ENCODE data around the gene NAPSA.

The NAPSA gene

GRCh38 chr19:50380751-50381151 lies 15.3 kb upstream of the NAPSA start:
- H3K79me2 ChIP-seq = no peaks in the 10 kb centered on the region

GRCh38 chr19:50380137-50380536 lies 14.7 kb upstream of the NAPSA start:
- peaks cover 6% of the 10 kb centered on the region for H3K4me1 ChIP-seq
- no peak overlapping the region for H2AFZ ChIP-seq
- H3K4me2 ChIP-seq (ENCODE audit: low read length) = no peak overlapping the region
- no peaks in the 10 kb centered on the region for H3K79me2 ChIP-seq
- H3K9me3 ChIP-seq (ENCODE audit: control insufficient read depth, low read length) = no peaks in the 10 kb centered on the region
- no peak overlapping the region for H3K9ac ChIP-seq
- no peak overlapping the region for H3K27ac ChIP-seq
- TF ChIP-seq CTCF (IDR thresholded peaks at IDR 0.05) = no peak
- H3K27me3 ChIP-seq (ENCODE audit: control insufficient read depth, insufficient read depth, low read length) = no peaks in the 10 kb centered on the region
- no peak overlapping the region for H3K4me3 ChIP-seq (ENCODE audit: low read depth, low read length)
- no peaks in the 10 kb centered on the region for H3K36me3 ChIP-seq (ENCODE audit: control insufficient read depth, insufficient read depth, low read length)

More at GRCh38 chr19:50380751-50381151, 15.3 kb upstream of the NAPSA start:
- H3K9ac ChIP-seq = no peak overlapping the region
- peaks cover 6% of the 10 kb centered on the region for H3K4me1 ChIP-seq
- no peak for TF ChIP-seq CTCF (IDR thresholded peaks at IDR 0.05)
- no peak overlapping the region for H3K4me3 ChIP-seq (ENCODE audit: low read depth, low read length)
- H2AFZ ChIP-seq = no peak overlapping the region
- no peak overlapping the region for H3K4me2 ChIP-seq (ENCODE audit: low read length)
- no peaks in the 10 kb centered on the region for H3K9me3 ChIP-seq (ENCODE audit: control insufficient read depth, low read length)
- no peak overlapping the region for H3K27ac ChIP-seq
- no peaks in the 10 kb centered on the region for H3K36me3 ChIP-seq (ENCODE audit: control insufficient read depth, insufficient read depth, low read length)
- no peaks in the 10 kb centered on the region for H3K27me3 ChIP-seq (ENCODE audit: control insufficient read depth, insufficient read depth, low read length)

- no peaks in the 10 kb centered on the region for H3K9me3 ChIP-seq (ENCODE audit: control insufficient read depth, low read length)
- no peak overlapping the region for H2AFZ ChIP-seq
- no peaks in the 10 kb centered on the region for H3K36me3 ChIP-seq (ENCODE audit: control insufficient read depth, insufficient read depth, low read length)
- H3K9ac ChIP-seq = no peak overlapping the region
- no peaks in the 10 kb centered on the region for H3K79me2 ChIP-seq
- H3K27ac ChIP-seq = no peak overlapping the region
- H3K4me3 ChIP-seq (ENCODE audit: low read depth, low read length) = no peak overlapping the region
- H3K4me2 ChIP-seq (ENCODE audit: low read length) = no peak overlapping the region
- H3K27me3 ChIP-seq (ENCODE audit: control insufficient read depth, insufficient read depth, low read length) = no peaks in the 10 kb centered on the region
- peaks cover 6% of the 10 kb centered on the region for H3K4me1 ChIP-seq
- no peak for TF ChIP-seq CTCF (IDR thresholded peaks at IDR 0.05)
Observed at GRCh38 chr19:50379602-50380001, 14.2 kb upstream of the NAPSA start.

- no peaks in the 10 kb centered on the region for H3K79me2 ChIP-seq
- no peak overlapping the region for H3K27ac ChIP-seq
- H3K4me1 ChIP-seq = peaks cover 6% of the 10 kb centered on the region
- no peak overlapping the region for H2AFZ ChIP-seq
- H3K9ac ChIP-seq = no peak overlapping the region
- TF ChIP-seq CTCF (IDR thresholded peaks at IDR 0.05) = no peak
- no peaks in the 10 kb centered on the region for H3K36me3 ChIP-seq (ENCODE audit: control insufficient read depth, insufficient read depth, low read length)
- H3K9me3 ChIP-seq (ENCODE audit: control insufficient read depth, low read length) = no peaks in the 10 kb centered on the region
- no peak overlapping the region for H3K4me3 ChIP-seq (ENCODE audit: low read depth, low read length)
- H3K4me2 ChIP-seq (ENCODE audit: low read length) = no peak overlapping the region
- no peaks in the 10 kb centered on the region for H3K27me3 ChIP-seq (ENCODE audit: control insufficient read depth, insufficient read depth, low read length)
Observed at GRCh38 chr19:50378863-50379236, 13.4 kb upstream of the NAPSA start.

GRCh38 chr19:50378169-50378862 lies 12.9 kb upstream of the NAPSA start:
- no peak overlapping the region for H3K4me2 ChIP-seq (ENCODE audit: low read length)
- no peak overlapping the region for H3K9ac ChIP-seq
- H2AFZ ChIP-seq = no peak overlapping the region
- H3K79me2 ChIP-seq = no peaks in the 10 kb centered on the region
- H3K36me3 ChIP-seq (ENCODE audit: control insufficient read depth, insufficient read depth, low read length) = no peaks in the 10 kb centered on the region
- H3K27ac ChIP-seq = no peak overlapping the region
- H3K4me3 ChIP-seq (ENCODE audit: low read depth, low read length) = no peak overlapping the region
- H3K9me3 ChIP-seq (ENCODE audit: control insufficient read depth, low read length) = no peaks in the 10 kb centered on the region
- H3K4me1 ChIP-seq = peaks cover 4% of the 10 kb centered on the region
- TF ChIP-seq CTCF (IDR thresholded peaks at IDR 0.05) = no peak
- H3K27me3 ChIP-seq (ENCODE audit: control insufficient read depth, insufficient read depth, low read length) = no peaks in the 10 kb centered on the region

All from parathyroid adenoma (tissue), 2 donors.